ENCODE data around the gene HIRA. TPM values are rescaled to one million over a fixed set of nuclear protein-coding genes. Genes with fewer than 3 reads are reported as not detected.

Gene HIRA
- total and polyA plus RNA-seq, 9 of the 15 experiments (the other 6 are each of a cell fraction or from before 2014, with no cell fraction given), result 0.96 to 132 (median 58.4) TPM

- TF ChIP-seq MGA (IDR thresholded peaks at IDR 0.05) (no peak), MEIS2 (IDR thresholded peaks at IDR 0.05; ENCODE audit: partially characterized antibody) (no peak), FOXO4 (CRISPR knock-in tag; IDR thresholded peaks at IDR 0.05) (peak; percentile 79; the same call in 1 of the 2 replicates), OTX1 (CRISPR knock-in tag; IDR thresholded peaks at IDR 0.05) (peak; percentile 93; the same call in 1 of the 2 replicates), CUX1 (CRISPR knock-in tag; IDR thresholded peaks at IDR 0.05) (no peak), ZBTB12 (CRISPR knock-in tag; IDR thresholded peaks at IDR 0.05) (0 out of 2 replicates have a peak, but pooled peaks have one; percentile 20), GATA2 (CRISPR knock-in tag; IDR thresholded peaks at IDR 0.05) (no peak)
Observed at GRCh38 chr22:19480173-19480568, 48.6 kb upstream of the HIRA start (continued).
